Activated naive CD4-positive, alpha-beta T cell treated with anti-CD3 and anti-CD28 coated beads, Interleukin-2, amount 50 U/mL, for 72 hours (primary cell): ENCODE measurements around the gene EHMT2. TPM values are rescaled to one million over a fixed set of nuclear protein-coding genes. Genes with fewer than 3 reads are reported as not detected.
A peak's percentile ranks its signal among the peaks of the same experiment; 100 is the strongest.
"Not testable (repeated sequence)": the region's sequence is repeated elsewhere in the genome, so short reads cannot be mapped to it uniquely, and the experiment has no call there.

Experiments used
- ATAC-seq, 2 donors: fragments of 150-1000 bp; cut with Tn5 transposase; 2 replicates each; pipeline ENCODE4 v1.10.0; 2021; ENCODE audit warnings: mild to moderate bottlenecking in 2 of 2, moderate library complexity in 2 of 2
- DNase-seq, 2 donors: peaks; one replicate each; pipeline ENCODE4 v3.0.0; 2021 to 2022; ENCODE audit warnings: low spot score in 2 of 2
- H3K27ac Mint-ChIP-seq, 2 donors: one replicate each; pipeline ENCODE4 v1.8.0; 2022; ENCODE audit warnings: mild to moderate bottlenecking in 2 of 2, mixed read lengths in 2 of 2
- H3K36me3 Mint-ChIP-seq, 2 donors: one replicate each; pipeline ENCODE4 v1.8.0; 2022; ENCODE audit warnings: mixed read lengths in 2 of 2
- H3K9me3 Mint-ChIP-seq, 2 donors: one replicate each; pipeline ENCODE4 v1.8.0; 2022; ENCODE audit warnings: mixed read lengths in 2 of 2
- total RNA-seq, 2 donors: library from RNA; stranded (reverse); gene quantifications; one replicate each; pipeline ENCODE4 v1.2.3, GENCODE V29; 2022

EHMT2 gene
- total RNA-seq, 2 donors from 2014 or later = 40.1 to 58.5 TPM

GRCh38 chr6:31842053-31842452 is 55.4 kb downstream of the EHMT2 start:
- ATAC-seq (no peak), DNase-seq (no peak)
- Mint-ChIP-seq H3K9me3 (no peaks in the 10 kb centered on the region), H3K27ac (peak overlapping the region; percentile 32 to 77), H3K36me3 (peaks cover 11 to 33% of the 10 kb centered on the region in 2 donors)

GRCh38 chr6:31839779-31840126 is 57.7 kb downstream of the EHMT2 start:
- ATAC-seq, H3K9me3 Mint-ChIP-seq, DNase-seq, H3K27ac Mint-ChIP-seq: not testable (repeated sequence)
- peaks cover 32 to 56% of the 10 kb centered on the region in 2 donors for H3K36me3 Mint-ChIP-seq

- ATAC-seq = no peak
Observed at GRCh38 chr6:31838968-31839367, 58.5 kb downstream of the EHMT2 start.

GRCh38 chr6:31838114-31838553 is 59.4 kb downstream of the EHMT2 start:
- Mint-ChIP-seq H3K27ac (peak overlapping the region in 1 of 2 donors; percentile 96), H3K36me3 (peaks cover 40 to 59% of the 10 kb centered on the region in 2 donors)
- ATAC-seq, H3K9me3 Mint-ChIP-seq, DNase-seq: not testable (repeated sequence)

More at GRCh38 chr6:31838968-31839367, 58.5 kb downstream of the EHMT2 start:
- H3K27ac Mint-ChIP-seq = no peak overlapping the region
- H3K36me3 Mint-ChIP-seq = peaks cover 39 to 59% of the 10 kb centered on the region in 2 donors
- H3K9me3 Mint-ChIP-seq = no peaks in the 10 kb centered on the region
- no peak for DNase-seq

- Mint-ChIP-seq H3K36me3 (peaks cover 40 to 59% of the 10 kb centered on the region in 2 donors), H3K27ac (peak overlapping the region; percentile 96 to 98), H3K9me3 (no peaks in the 10 kb centered on the region)
- DNase-seq = no peak
- ATAC-seq = no peak
Observed at GRCh38 chr6:31837369-31838113, 60.0 kb downstream of the EHMT2 start.

GRCh38 chr6:31836474-31837368 is 60.8 kb downstream of the EHMT2 start:
- Mint-ChIP-seq H3K27ac (peak overlapping the region; percentile 96 to 98), H3K9me3 (no peaks in the 10 kb centered on the region), H3K36me3 (peaks cover 40 to 59% of the 10 kb centered on the region in 2 donors)
- ATAC-seq (no peak), DNase-seq (no peak)

- ATAC-seq = no peak
- H3K9me3 Mint-ChIP-seq = no peaks in the 10 kb centered on the region
- H3K36me3 Mint-ChIP-seq = peaks cover 40 to 59% of the 10 kb centered on the region in 2 donors
- peak overlapping the region; percentile 96 to 98 for H3K27ac Mint-ChIP-seq
- DNase-seq = no peak
Observed at GRCh38 chr6:31836047-31836473, 61.4 kb downstream of the EHMT2 start.

GRCh38 chr6:31834367-31835250 is 62.9 kb downstream of the EHMT2 start:
- H3K36me3 Mint-ChIP-seq = peaks cover 53 to 54% of the 10 kb centered on the region in 2 donors
- H3K9me3 Mint-ChIP-seq = no peaks in the 10 kb centered on the region
- peak overlapping the region; percentile 96 to 98 for H3K27ac Mint-ChIP-seq
- DNase-seq (peak; percentile 84 to 94), ATAC-seq (peak; percentile 55 to 89)

- H3K9me3 Mint-ChIP-seq = no peaks in the 10 kb centered on the region
- peaks cover 27 to 43% of the 10 kb centered on the region in 2 donors for H3K36me3 Mint-ChIP-seq
- H3K27ac Mint-ChIP-seq = no peak overlapping the region
- ATAC-seq (no peak), DNase-seq (no peak)
Observed at GRCh38 chr6:31831350-31832215, 65.9 kb downstream of the EHMT2 start.

- H3K9me3 Mint-ChIP-seq = no peaks in the 10 kb centered on the region
- peak overlapping the region; percentile 91 to 93 for H3K27ac Mint-ChIP-seq
- DNase-seq (no peak), ATAC-seq (no peak)
- peaks cover 21 to 37% of the 10 kb centered on the region in 2 donors for H3K36me3 Mint-ChIP-seq
Observed at GRCh38 chr6:31830886-31831335, 66.6 kb downstream of the EHMT2 start.

Other genes with a start within 250 kb of the EHMT2 start
- 100 to 1,000 TPM; 286 to 303 TPM for gene BAG6, start 245.0 kb downstream of the EHMT2 start, total RNA-seq
- gene APOM, start 241.8 kb downstream of the EHMT2 start, total RNA-seq = 1 to 10 TPM; 2.6 to 2.7 TPM
- gene C6orf47, start 236.9 kb downstream of the EHMT2 start, total RNA-seq = 10 to 100 TPM; 15.0 to 16.4 TPM
- gene GPANK1, start 232.7 kb downstream of the EHMT2 start, total RNA-seq = 10 to 100 TPM; 36.2 to 39.0 TPM
- 100 to 1,000 TPM; 242 to 251 TPM for gene CSNK2B, start 231.6 kb downstream of the EHMT2 start, total RNA-seq
- gene LY6G5B, start 227.7 kb downstream of the EHMT2 start, total RNA-seq = 10 to 100 TPM; 23.4 to 26.5 TPM
- 1 to 10 TPM; 1.8 to 4.1 TPM for gene LY6G5C, start 216.6 kb downstream of the EHMT2 start, total RNA-seq
- 10 to 100 TPM; 33.1 to 46.8 TPM for gene ABHD16A, start 194.4 kb downstream of the EHMT2 start, total RNA-seq
- not detected for gene LY6G6F, start 190.8 kb downstream of the EHMT2 start, total RNA-seq
- not detected for gene LY6G6D, start 182.3 kb downstream of the EHMT2 start, total RNA-seq
- not detected for gene LY6G6C, start 176.0 kb downstream of the EHMT2 start, total RNA-seq
- not detected for gene MPIG6B, start 174.3 kb downstream of the EHMT2 start, total RNA-seq
- gene DDAH2, start 168.4 kb downstream of the EHMT2 start, total RNA-seq = 10 to 100 TPM in 1 of 2 donors, 1 to 10 TPM in 1; 6.7 to 42.6 TPM
- 100 to 1,000 TPM; 440 to 455 TPM for gene CLIC1, start 161.2 kb downstream of the EHMT2 start, total RNA-seq
- gene MSH5, start 157.7 kb downstream of the EHMT2 start, total RNA-seq = 100 to 1,000 TPM; 116 to 158 TPM
- 10 to 100 TPM; 13.3 to 21.3 TPM for gene SAPCD1, start 135.0 kb downstream of the EHMT2 start, total RNA-seq
- 1 to 10 TPM in 1 of 2 donors, under 1 TPM in 1; 0.68 to 2.6 TPM for gene VWA7, start 120.4 kb downstream of the EHMT2 start, total RNA-seq
- 100 to 1,000 TPM in 1 of 2 donors, 10 to 100 TPM in 1; 57.7 to 127 TPM for gene VARS1, start 101.9 kb downstream of the EHMT2 start, total RNA-seq
- gene LSM2, start 90.7 kb downstream of the EHMT2 start, total RNA-seq = 100 to 1,000 TPM; 150 to 173 TPM
- 1 to 10 TPM; 2.3 to 2.8 TPM for gene HSPA1L, start 82.4 kb downstream of the EHMT2 start, total RNA-seq
- 10 to 100 TPM; 55.1 to 79.8 TPM for gene HSPA1A, start 82.2 kb downstream of the EHMT2 start, total RNA-seq
- 100 to 1,000 TPM in 1 of 2 donors, 10 to 100 TPM in 1; 53.8 to 171 TPM for gene HSPA1B, start 70.0 kb downstream of the EHMT2 start, total RNA-seq
- 10 to 100 TPM; 18.6 to 48.8 TPM for gene NEU1, start 34.9 kb downstream of the EHMT2 start, total RNA-seq
- under 1 TPM in 1 of 2 donors, not detected in 1; 0.29 TPM for gene SLC44A4, start 18.7 kb downstream of the EHMT2 start, total RNA-seq
- gene ZBTB12, start 4.4 kb upstream of the EHMT2 start, total RNA-seq = 1 to 10 TPM; 1.3 to 2.4 TPM
- 1 to 10 TPM in 1 of 2 donors, under 1 TPM in 1; 0.53 to 5.2 TPM for gene C2, start 30.0 kb upstream of the EHMT2 start, total RNA-seq
- gene CFB, start 48.4 kb upstream of the EHMT2 start, total RNA-seq = 1 to 10 TPM; 1.9 to 3.6 TPM
- gene NELFE, start 61.3 kb upstream of the EHMT2 start, total RNA-seq = 10 to 100 TPM; 69.7 to 70.9 TPM
- 100 to 1,000 TPM in 1 of 2 donors, 10 to 100 TPM in 1; 91.8 to 115 TPM for gene SKIC2, start 61.5 kb upstream of the EHMT2 start, total RNA-seq
- gene DXO, start 74.4 kb upstream of the EHMT2 start, total RNA-seq = 10 to 100 TPM; 16.2 to 18.5 TPM
- gene C4A, start 84.4 kb upstream of the EHMT2 start, total RNA-seq = 1 to 10 TPM; 4.1 to 8.1 TPM
- gene C4B, start 117.1 kb upstream of the EHMT2 start, total RNA-seq = 1 to 10 TPM; 3.9 to 5.2 TPM
- gene CYP21A2, start 140.7 kb upstream of the EHMT2 start, total RNA-seq = under 1 TPM; 0.32 to 0.49 TPM
- 10 to 100 TPM; 10.1 to 30.4 TPM for gene TNXB, start 211.6 kb upstream of the EHMT2 start, total RNA-seq
- 100 to 1,000 TPM in 1 of 2 donors, 10 to 100 TPM in 1; 87.5 to 101 TPM for gene ATF6B, start 230.5 kb upstream of the EHMT2 start, total RNA-seq
- 10 to 100 TPM in 1 of 2 donors, 1 to 10 TPM in 1; 9.3 to 15.8 TPM for gene FKBPL, start 232.6 kb upstream of the EHMT2 start, total RNA-seq